Measurements from ENCODE around the gene PTPRK.

The PTPRK gene

GRCh38 chr6:128350416-128351254, 169.8 kb downstream of the PTPRK start:
- TF ChIP-seq ESRRG (CRISPR knock-in tag; IDR thresholded peaks at IDR 0.05) (no peak), ZC3H10 (CRISPR knock-in tag; IDR thresholded peaks at IDR 0.05) (no peak), TOX (CRISPR knock-in tag; IDR thresholded peaks at IDR 0.05; ENCODE audit: borderline replicate concordance) (0 out of 2 replicates have a peak, but pooled peaks have one; percentile 36), SNAI2 (CRISPR knock-in tag; IDR thresholded peaks at IDR 0.05) (no peak)
- TF ChIP-seq, protein P1, sequence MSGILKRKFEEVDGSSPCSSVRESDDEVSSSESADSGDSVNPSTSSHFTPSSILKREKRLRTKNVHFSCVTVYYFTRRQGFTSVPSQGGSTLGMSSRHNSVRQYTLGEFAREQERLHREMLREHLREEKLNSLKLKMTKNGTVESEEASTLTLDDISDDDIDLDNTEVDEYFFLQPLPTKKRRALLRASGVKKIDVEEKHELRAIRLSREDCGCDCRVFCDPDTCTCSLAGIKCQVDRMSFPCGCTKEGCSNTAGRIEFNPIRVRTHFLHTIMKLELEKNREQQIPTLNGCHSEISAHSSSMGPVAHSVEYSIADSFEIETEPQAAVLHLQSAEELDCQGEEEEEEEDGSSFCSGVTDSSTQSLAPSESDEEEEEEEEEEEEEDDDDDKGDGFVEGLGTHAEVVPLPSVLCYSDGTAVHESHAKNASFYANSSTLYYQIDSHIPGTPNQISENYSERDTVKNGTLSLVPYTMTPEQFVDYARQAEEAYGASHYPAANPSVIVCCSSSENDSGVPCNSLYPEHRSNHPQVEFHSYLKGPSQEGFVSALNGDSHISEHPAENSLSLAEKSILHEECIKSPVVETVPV (CRISPR knock-in tag; IDR thresholded peaks at IDR 0.05) = no peak
- ATAC-seq = peak; percentile 81

GRCh38 chr6:128347123-128347522, 173.3 kb downstream of the PTPRK start:
- TF ChIP-seq TOX (CRISPR knock-in tag; IDR thresholded peaks at IDR 0.05; ENCODE audit: borderline replicate concordance) (no peak), ISL1 (CRISPR knock-in tag; IDR thresholded peaks at IDR 0.05) (no peak), BACH2 (CRISPR knock-in tag; IDR thresholded peaks at IDR 0.05; ENCODE audit: borderline replicate concordance) (no peak), ZC3H10 (CRISPR knock-in tag; IDR thresholded peaks at IDR 0.05) (no peak), GLIS3 (CRISPR knock-in tag; IDR thresholded peaks at IDR 0.05) (no peak), CSDC2 (CRISPR knock-in tag; IDR thresholded peaks at IDR 0.05) (no peak), ARNTL (CRISPR knock-in tag; IDR thresholded peaks at IDR 0.05; ENCODE audit: borderline replicate concordance, low read depth) (no peak), PPARA (CRISPR knock-in tag; IDR thresholded peaks at IDR 0.05; ENCODE audit: borderline replicate concordance) (no peak), ZFP3 (CRISPR knock-in tag; IDR thresholded peaks at IDR 0.05) (no peak), ZNF8 (CRISPR knock-in tag; IDR thresholded peaks at IDR 0.05) (no peak)
- TF ChIP-seq, protein P1 (CRISPR knock-in tag; IDR thresholded peaks at IDR 0.05) = no peak
- ATAC-seq = no peak

GRCh38 chr6:128346569-128346968, 173.8 kb downstream of the PTPRK start:
- ATAC-seq = no peak
- no peak for TF ChIP-seq ESRRG (CRISPR knock-in tag; IDR thresholded peaks at IDR 0.05)
- no peak for TF ChIP-seq ZNF565 (CRISPR knock-in tag; conservative IDR thresholded peaks at IDR 0.05; ENCODE audit: low read depth)
- TF ChIP-seq SNAI2 (CRISPR knock-in tag; IDR thresholded peaks at IDR 0.05) = no peak
- TF ChIP-seq, protein P1 (CRISPR knock-in tag; IDR thresholded peaks at IDR 0.05) = no peak
- no peak for TF ChIP-seq TCF4 (CRISPR knock-in tag; IDR thresholded peaks at IDR 0.05; ENCODE audit: borderline replicate concordance)
- TF ChIP-seq PPARA (CRISPR knock-in tag; IDR thresholded peaks at IDR 0.05; ENCODE audit: borderline replicate concordance) = no peak
- no peak for TF ChIP-seq ZNF70 (CRISPR knock-in tag; IDR thresholded peaks at IDR 0.05)
- no peak for TF ChIP-seq PATZ1 (CRISPR knock-in tag; IDR thresholded peaks at IDR 0.05; ENCODE audit: borderline replicate concordance)

GRCh38 chr6:128345278-128345677, 175.1 kb downstream of the PTPRK start:
- ATAC-seq = no peak
- TF ChIP-seq TCF4 (CRISPR knock-in tag; IDR thresholded peaks at IDR 0.05; ENCODE audit: borderline replicate concordance) (no peak), PATZ1 (CRISPR knock-in tag; IDR thresholded peaks at IDR 0.05; ENCODE audit: borderline replicate concordance) (no peak), ZNF565 (CRISPR knock-in tag; conservative IDR thresholded peaks at IDR 0.05; ENCODE audit: low read depth) (no peak), PPARA (CRISPR knock-in tag; IDR thresholded peaks at IDR 0.05; ENCODE audit: borderline replicate concordance) (no peak), ZFP3 (CRISPR knock-in tag; IDR thresholded peaks at IDR 0.05) (no peak), RARB (CRISPR knock-in tag; IDR thresholded peaks at IDR 0.05) (no peak), ARNTL (CRISPR knock-in tag; IDR thresholded peaks at IDR 0.05; ENCODE audit: borderline replicate concordance, low read depth) (no peak), ZNF70 (CRISPR knock-in tag; IDR thresholded peaks at IDR 0.05) (no peak), TSHZ2 (CRISPR knock-in tag; IDR thresholded peaks at IDR 0.05) (no peak), CREB5 (CRISPR knock-in tag; IDR thresholded peaks at IDR 0.05; ENCODE audit: low read depth) (no peak)

All from SK-N-SH treated with all-trans-retinoic acid at 6 μM for 48 hours (cell line).